Hepatocyte (in vitro differentiated cells): ENCODE measurements around the gene CAP2.

Experiments used
- CTCF ChIP-seq: fragments of 200-600 bp; sonication (generic); IDR thresholded peaks from 2 replicates; pipeline ENCODE4 v1.5.1; 2016; ENCODE audit warnings: antibody characterized with exemption, mild to moderate bottlenecking; ENCODE audit not compliant: poor library complexity
- EZH2 ChIP-seq: fragments of 200-600 bp; sonication (generic); IDR thresholded peaks from 2 replicates; pipeline ENCODE4 v1.6.1; 2016; ENCODE audit warnings: antibody characterized with exemption, mild to moderate bottlenecking, borderline replicate concordance
- EZH2phosphoT487 ChIP-seq: fragments of 200-600 bp; sonication (generic); IDR thresholded peaks from one replicate; pipeline ENCODE4 v1.6.1; 2018; ENCODE audit warnings: antibody characterized with exemption, mild to moderate bottlenecking, low read depth, moderate library complexity; ENCODE audit not compliant: unreplicated experiment, severe bottlenecking

GRCh38 chr6:17420368-17420767 is 27.0 kb downstream of the CAP2 start:
- TF ChIP-seq CTCF (no peak), EZH2 (no peak), EZH2phosphoT487 (no peak)
